A549 (cell line): ENCODE results near the gene EIF4B.

ENCODE experiments used
- CTCF ChIP-seq: fragments of >200 bp; sonication (Bioruptor Twin); formaldehyde crosslinking; IDR thresholded peaks from 3 replicates; pipeline ENCODE4 v1.5.1; 2016
- ELK1 ChIP-seq: fragments of 150-350 bp; IDR thresholded peaks from 2 replicates; pipeline ENCODE4 v1.6.1; 2014; ENCODE audit warnings: low read depth, mild to moderate bottlenecking, low read length
- ESRRA ChIP-seq: fragments of 150-350 bp; IDR thresholded peaks from 2 replicates; pipeline ENCODE4 v1.6.1; 2014; ENCODE audit warnings: mild to moderate bottlenecking, low read length, borderline replicate concordance
- KDM5A ChIP-seq: fragments of 200-600 bp; sonication (generic); IDR thresholded peaks from 2 replicates; pipeline ENCODE4 v1.6.1; 2016; ENCODE audit warnings: antibody characterized with exemption, mild to moderate bottlenecking
- MAX ChIP-seq: IDR thresholded peaks from 2 replicates; pipeline ENCODE4 v1.6.1; 2012
- POLR2A ChIP-seq: IDR thresholded peaks from 2 replicates; pipeline ENCODE4 v1.6.1; 2012; ENCODE audit warnings: mild to moderate bottlenecking, low read length
- SMC3 ChIP-seq: fragments of >200 bp; sonication (Bioruptor Twin); formaldehyde crosslinking; IDR thresholded peaks from 3 replicates; pipeline ENCODE4 v1.6.1; 2018; ENCODE audit warnings: inconsistent platforms

GRCh38 chr12:53063708-53064612 is 57.7 kb downstream of the EIF4B start:
- no peak for TF ChIP-seq POLR2A
- no peak for TF ChIP-seq KDM5A
- no peak for TF ChIP-seq CTCF
- TF ChIP-seq ELK1 = no peak
- no peak for TF ChIP-seq MAX
- TF ChIP-seq SMC3 = no peak
- no peak for TF ChIP-seq ESRRA
